ENCODE measurements around the gene ZRANB2. TPM values are rescaled to one million over a fixed set of nuclear protein-coding genes. Genes with fewer than 3 reads are reported as not detected.

ZRANB2 gene
- total RNA-seq, 1 experiment from 2014 or later, result 103 TPM

- Mint-ChIP-seq H3K27me3 (ENCODE audit: low read depth) (peaks cover 42% of the 10 kb centered on the region), H3K27ac (no peak overlapping the region), H3K4me3 (no peak overlapping the region), H3K9me3 (no peaks in the 10 kb centered on the region), H3K36me3 (ENCODE audit: insufficient read depth in 1 of 3, low read depth in 3 of 3) (no peaks in the 10 kb centered on the region), H3K4me1 (peaks cover 0 to 5% of the 10 kb centered on the region in 2 experiments; a peak in 2 of 4 replicates)
- Histone ChIP-seq H3K9me3 (ENCODE audit: control insufficient read depth, low read depth, low read length) (no peaks in the 10 kb centered on the region), H4K5ac (ENCODE audit: insufficient read length, low read depth, low read length) (no peak overlapping the region), H3K4me1 (ENCODE audit: insufficient read depth, low read length) (no peaks in the 10 kb centered on the region), H3K18ac (ENCODE audit: insufficient read length, low read depth, low read length) (no peak overlapping the region), H4K91ac (ENCODE audit: insufficient read length, low read depth, low read length) (no peak overlapping the region), H2BK20ac (ENCODE audit: low read depth, low read length, poor library complexity, severe bottlenecking) (no peak overlapping the region), H3K9ac (ENCODE audit: extremely low read depth, insufficient read length, low read length) (no peak overlapping the region), H4K20me1 (ENCODE audit: control insufficient read depth, insufficient read depth, insufficient read length) (no peaks in the 10 kb centered on the region), H2BK15ac (ENCODE audit: low read depth, low read length) (no peak overlapping the region), H2BK5ac (ENCODE audit: insufficient read length, low read length) (no peak overlapping the region), H3K79me2 (ENCODE audit: insufficient read depth, low read length) (no peaks in the 10 kb centered on the region), H3K14ac (ENCODE audit: insufficient read depth, low read length) (no peak overlapping the region), H3K56ac (ENCODE audit: insufficient read length, low read depth, low read length) (no peak overlapping the region), H3T11ph (ENCODE audit: low read length) (no peak overlapping the region), H3K4me2 (ENCODE audit: insufficient read depth, insufficient read length, low read length) (no peak overlapping the region), H2AFZ (ENCODE audit: low read length) (no peak overlapping the region), H3K27ac (ENCODE audit: insufficient read length, low read depth, low read length) (no peak overlapping the region), H3K23ac (ENCODE audit: insufficient read length, low read depth, low read length) (no peak overlapping the region), H2BK12ac (ENCODE audit: insufficient read length, low read depth, low read length) (no peak overlapping the region), H2BK120ac (ENCODE audit: low read depth, low read length, poor library complexity, severe bottlenecking) (no peak overlapping the region), H3K79me1 (ENCODE audit: insufficient read depth, low read depth, low read length, poor library complexity, severe bottlenecking) (no peaks in the 10 kb centered on the region), H3K23me2 (ENCODE audit: insufficient read length, low read depth, low read length, poor library complexity, severe bottlenecking) (no peaks in the 10 kb centered on the region), H3K4ac (ENCODE audit: low read depth, low read length) (no peak overlapping the region), H3K27me3 (ENCODE audit: insufficient read depth, low read length) (no peaks in the 10 kb centered on the region), H4K8ac (replicated peaks; ENCODE audit: insufficient read length, low read depth, low read length) (no peak overlapping the region), H2AK5ac (ENCODE audit: insufficient read length, low read length) (no peak overlapping the region)
- TF ChIP-seq, protein P1, sequence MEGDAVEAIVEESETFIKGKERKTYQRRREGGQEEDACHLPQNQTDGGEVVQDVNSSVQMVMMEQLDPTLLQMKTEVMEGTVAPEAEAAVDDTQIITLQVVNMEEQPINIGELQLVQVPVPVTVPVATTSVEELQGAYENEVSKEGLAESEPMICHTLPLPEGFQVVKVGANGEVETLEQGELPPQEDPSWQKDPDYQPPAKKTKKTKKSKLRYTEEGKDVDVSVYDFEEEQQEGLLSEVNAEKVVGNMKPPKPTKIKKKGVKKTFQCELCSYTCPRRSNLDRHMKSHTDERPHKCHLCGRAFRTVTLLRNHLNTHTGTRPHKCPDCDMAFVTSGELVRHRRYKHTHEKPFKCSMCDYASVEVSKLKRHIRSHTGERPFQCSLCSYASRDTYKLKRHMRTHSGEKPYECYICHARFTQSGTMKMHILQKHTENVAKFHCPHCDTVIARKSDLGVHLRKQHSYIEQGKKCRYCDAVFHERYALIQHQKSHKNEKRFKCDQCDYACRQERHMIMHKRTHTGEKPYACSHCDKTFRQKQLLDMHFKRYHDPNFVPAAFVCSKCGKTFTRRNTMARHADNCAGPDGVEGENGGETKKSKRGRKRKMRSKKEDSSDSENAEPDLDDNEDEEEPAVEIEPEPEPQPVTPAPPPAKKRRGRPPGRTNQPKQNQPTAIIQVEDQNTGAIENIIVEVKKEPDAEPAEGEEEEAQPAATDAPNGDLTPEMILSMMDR (conservative IDR thresholded peaks at IDR 0.05), result no peak
- no CpG with 5 or more reads among the region's 1 CpG for WGBS (ENCODE audit: extremely low coverage, insufficient read length, low lambda C conversion rate)
- no peak for DNase-seq
These were observed 6.9 kb upstream of the ZRANB2 start for GRCh38 chr1:71087713-71088112.
